Heart right ventricle (tissue), 16 donors: ENCODE measurements around the gene MARCHF9. TPM values are rescaled to one million over a fixed set of nuclear protein-coding genes. Genes with fewer than 3 reads are reported as not detected.
A peak's percentile ranks its signal among the peaks of the same experiment; 100 is the strongest.

Experiments
- ATAC-seq, 8 donors: fragments of 200-7000 bp; cut with Tn5 transposase; one replicate each; pipeline ENCODE4 v1.9.1; 2020; ENCODE audit warnings: mild to moderate bottlenecking in 8 of 8, moderate library complexity in 8 of 8, moderate number of reproducible peaks in 1 of 8
- DNase-seq, 2 donors: peaks; one replicate each; pipeline ENCODE4 v3.0.0-alpha.2; 2020
- H3K27ac ChIP-seq, 10 donors: fragments of 200-600 bp; sonication (generic) in 2 of 10; one replicate each; pipeline versions ENCODE4 v1.5.0 to v1.8.0; 2020 to 2022; ENCODE audit warnings: mild to moderate bottlenecking in 3 of 10
- H3K27me3 ChIP-seq, 7 donors: fragments of 200-600 bp; one replicate each; pipeline ENCODE4 v1.8.0; 2021 to 2022; ENCODE audit warnings: mild to moderate bottlenecking in 2 of 7
- H3K36me3 ChIP-seq, 9 donors: fragments of 200-600 bp; sonication (generic) in 1 of 9; one replicate each; pipeline versions ENCODE4 v1.5.0 to v1.8.0; 2020 to 2022; ENCODE audit warnings: mild to moderate bottlenecking in 2 of 9
- H3K4me1 ChIP-seq, 9 donors: fragments of 200-600 bp; sonication (generic) in 1 of 9; one replicate each; pipeline versions ENCODE4 v1.5.0 to v1.8.0; 2020 to 2022; ENCODE audit warnings: mild to moderate bottlenecking in 4 of 9
- H3K4me3 ChIP-seq, 10 donors: fragments of 200-600 bp; sonication (generic) in 2 of 10; one replicate each; pipeline versions ENCODE4 v1.5.0 to v1.8.0; 2020 to 2022; ENCODE audit warnings: mild to moderate bottlenecking in 7 of 10, moderate library complexity in 2 of 10
- H3K9me3 ChIP-seq, 11 donors: fragments of 200-600 bp in 10 of 11; sonication (generic) in 2 of 11; one replicate each; pipeline versions ENCODE4 v1.5.0 to v1.8.0; 2013 to 2022; ENCODE audit warnings: mild to moderate bottlenecking in 2 of 11, control low read depth in 1 of 11, moderate library complexity in 1 of 11
- CTCF ChIP-seq, 9 donors: fragments of 200-600 bp; sonication (generic) in 2 of 9; IDR thresholded peaks; one replicate each; pipeline versions ENCODE4 v1.5.0 to v1.8.0; 2021 to 2022; ENCODE audit warnings: antibody characterized with exemption in 9 of 9, mild to moderate bottlenecking in 5 of 9, moderate library complexity in 1 of 9
- WGBS, 2 donors: extraction: QIAGEN DNeasy Blood & Tissue Kit; methylation state at CpG; one replicate each; pipeline ENCODE4 v1.1.7; 2013; ENCODE audit warnings: inconsistent platforms in 1 of 2; 5-methylcytosine and 5-hydroxymethylcytosine counted together
- intact Hi-C, 10 donors: fragments of 100-400 bp; cut with DNase I; formaldehyde crosslinking; loops; one replicate each; pipeline versions ENCODE4 v1.11.1 to v1.14.2; 2022
- polyA plus RNA-seq, 2 donors: library from polyadenylated mRNA; stranded (reverse); fragments of 200-250 nt; gene quantifications; one replicate each; pipeline ENCODE4 v1.2.3, GENCODE V29; 2013
- total RNA-seq, 10 donors: library from RNA; stranded (reverse); fragmentation: NEBNext Ultra II Directional in 3 of 10; extraction: Animal tissue kit (Norgen Biotek cat#: 25700) in 3 of 10; gene quantifications; one replicate each; pipeline versions ENCODE4 v1.2.1 to v1.2.4, GENCODE V29; 2021 to 2023
- donor health status: Arrhythmogenic right ventricular cardiomyopathy.
- donor health status: ischemic (EF 13 %, LVEDD 7.1; RV severe dilation, severe dysfunction).
- donor health status: healthy with polysubstance abuse.
- donor health status: DM: no; HTN: yes; CAD: no.
- donor health status: DM: no; HTN: no; CAD: no.
- donor health status: ischemic (EF 25% LVEDD 6.9; RV normal size, moderate dysfunction).
- donor health status: ischemic (EF 25% LVEDD 5.7; RV mildly dilated, moderate dysfunction).
- donor health status: healthy.
- donor health status: DM: yes; HTN: yes; CAD: no.
- donor health status: Ischemic cardiomyopathy.
- donor health status: ischemic (EF 35%, LVEDD 5.7; RV mildly dilated, moderate dysfunction).
- donor health status: nonischemic (EF 11% LVEDD 7.7; RV severe dilation, severe dysfunction).
- donor health status: DM: yes; HTN: yes; CAD: no.
- donor health status: PGD.
- donor health status: ischemic (EF 29% LVEDD 5.4; RV normal size, mild dysfunction).
- donor health status: nonischemic (EF 23%, LVEDD 6.1; RV moderate dilation, normal function).

The MARCHF9 gene
- total and polyA plus RNA-seq, 12 donors = 11.2 to 20.7 (median 13.7) TPM

GRCh38 chr12:57783861-57784260, 29.0 kb downstream of the MARCHF9 start:
- Histone ChIP-seq H3K4me1 (peaks cover 0 to 38% (median 17%) of the 10 kb centered on the region in 9 donors), H3K9me3 (no peaks in the 10 kb centered on the region), H3K27me3 (no peaks in the 10 kb centered on the region), H3K4me3 (peak overlapping the region in 7 of 10 donors; percentile 64 to 99 (median 96)), H3K36me3 (peaks cover 0 to 62% (median 25%) of the 10 kb centered on the region in 9 donors), H3K27ac (no peak overlapping the region)
- ATAC-seq (no peak), DNase-seq (no peak)
- no peak for TF ChIP-seq CTCF (IDR thresholded peaks at IDR 0.05)
- 90 to 93% methylated on average over 11 of the region's 11 CpGs for WGBS, 2 donors
- intact Hi-C loops = loop anchor here in 4 of 10 donors (2.0 to 5.0 kb wide), 2 partner anchors 121 to 123 kb away; no protein-coding TSS in a partner anchor

GRCh38 chr12:57793920-57794319, 39.0 kb downstream of the MARCHF9 start:
- intact Hi-C loops = loop anchor here in 1 of 10 donors (2.0 kb wide), 1 partner anchor 63 kb away; no protein-coding TSS in a partner anchor
- TF ChIP-seq CTCF (IDR thresholded peaks at IDR 0.05) = no peak
- ATAC-seq (peak in 1 of 8 donors; percentile 42), DNase-seq (no peak)
- H3K27ac ChIP-seq = peak overlapping the region in 1 of 10 donors; percentile 67
- WGBS, 2 donors = 49 to 58% methylated on average over 1 of the region's 1 CpG
- peaks cover 0 to 100% (median 60%) of the 10 kb centered on the region in 9 donors for H3K36me3 ChIP-seq
- no peaks in the 10 kb centered on the region for H3K27me3 ChIP-seq
- no peaks in the 10 kb centered on the region for H3K9me3 ChIP-seq
- peaks cover 0 to 26% (median 0%) of the 10 kb centered on the region in 9 donors for H3K4me1 ChIP-seq
- no peak overlapping the region for H3K4me3 ChIP-seq

GRCh38 chr12:57795354-57795753, 40.5 kb downstream of the MARCHF9 start:
- Histone ChIP-seq H3K4me3 (no peak overlapping the region), H3K27ac (peak overlapping the region in 1 of 10 donors; percentile 67), H3K27me3 (no peaks in the 10 kb centered on the region), H3K9me3 (no peaks in the 10 kb centered on the region), H3K4me1 (peaks cover 0 to 26% (median 0%) of the 10 kb centered on the region in 9 donors), H3K36me3 (peaks cover 0 to 100% (median 65%) of the 10 kb centered on the region in 9 donors)
- ATAC-seq (no peak), DNase-seq (no peak)
- 91 to 92% methylated on average over 6 of the region's 6 CpGs for WGBS, 2 donors
- intact Hi-C loops = no loop called here
- no peak for TF ChIP-seq CTCF (IDR thresholded peaks at IDR 0.05)

- H3K36me3 ChIP-seq = peaks cover 0 to 100% (median 77%) of the 10 kb centered on the region in 9 donors
- no peak overlapping the region for H3K27ac ChIP-seq
- no peak for TF ChIP-seq CTCF (IDR thresholded peaks at IDR 0.05)
- H3K27me3 ChIP-seq = no peaks in the 10 kb centered on the region
- H3K9me3 ChIP-seq = no peaks in the 10 kb centered on the region
- DNase-seq (no peak), ATAC-seq (no peak)
- no peak overlapping the region for H3K4me3 ChIP-seq
- intact Hi-C loops = no loop called here
- 98 to 100% methylated on average over 1 of the region's 1 CpG for WGBS, 2 donors
- peaks cover 0 to 26% (median 0%) of the 10 kb centered on the region in 9 donors for H3K4me1 ChIP-seq
Measured at GRCh38 chr12:57796996-57797395, 42.1 kb downstream of the MARCHF9 start.
